Fibroblast of mammary gland (primary cell): ENCODE data around the gene ID2.

Source experiments
- DNase-seq: peaks from one replicate; pipeline ENCODE4 v3.0.0-alpha.2; 2010; ENCODE audit warnings: low read depth
- H3K4me3 ChIP-seq: 2 replicates; pipeline ENCODE4 v1.5.1; 2011; ENCODE audit warnings: low read depth, mild to moderate bottlenecking, low read length, moderate library complexity; ENCODE audit not compliant: control insufficient read depth
- CTCF ChIP-seq: conservative IDR thresholded peaks from 2 replicates; pipeline ENCODE4 v1.5.1; 2011; ENCODE audit warnings: low read depth, low read length, inconsistent platforms; ENCODE audit not compliant: control insufficient read depth, insufficient read depth

The ID2 gene

GRCh38 chr2:8643250-8643995 is 38.4 kb upstream of the ID2 start:
- DNase-seq, result peak; percentile 40
- no peak overlapping the region for H3K4me3 ChIP-seq
- TF ChIP-seq CTCF, result no peak

- DNase-seq, result no peak
- H3K4me3 ChIP-seq, result no peak overlapping the region
- TF ChIP-seq CTCF, result no peak
These were observed 37.9 kb upstream of the ID2 start for GRCh38 chr2:8643996-8644356.

GRCh38 chr2:8644605-8645175 is 37.2 kb upstream of the ID2 start:
- peak; percentile 9 for DNase-seq
- H3K4me3 ChIP-seq, result no peak overlapping the region
- TF ChIP-seq CTCF, result no peak

GRCh38 chr2:8645176-8645831 is 36.6 kb upstream of the ID2 start:
- no peak for TF ChIP-seq CTCF
- DNase-seq, result no peak
- no peak overlapping the region for H3K4me3 ChIP-seq

GRCh38 chr2:8646731-8647461 is 35.0 kb upstream of the ID2 start:
- H3K4me3 ChIP-seq, result no peak overlapping the region
- TF ChIP-seq CTCF, result no peak
- DNase-seq, result no peak

GRCh38 chr2:8647462-8647857 is 34.4 kb upstream of the ID2 start:
- no peak overlapping the region for H3K4me3 ChIP-seq
- DNase-seq, result no peak
- no peak for TF ChIP-seq CTCF
